HepG2 (cell line): ENCODE results near the gene KIRREL2. TPM values are rescaled to one million over a fixed set of nuclear protein-coding genes. Genes with fewer than 3 reads are reported as not detected.

Experiments used
- ARID2 ChIP-seq: sonication (generic); formaldehyde crosslinking; IDR thresholded peaks from 2 replicates; pipeline ENCODE4 v1.8.1; 2022; ENCODE audit warnings: mild to moderate bottlenecking, missing genetic modification reagents, borderline replicate concordance
- ETV5 ChIP-seq: IDR thresholded peaks from 2 replicates; pipeline ENCODE4 v1.6.1; 2018; ENCODE audit warnings: missing biosample characterization, missing genetic modification reagents, inconsistent platforms, borderline replicate concordance
- HNF1A ChIP-seq, 2 experiments: sonication (generic) in 1 of 2; formaldehyde crosslinking in 1 of 2; IDR thresholded peaks; 2 replicates each; pipeline versions ENCODE4 v1.4.0 to v1.6.1; 2016 to 2020; ENCODE audit warnings: borderline replicate concordance in 1 of 2, low read depth in 1 of 2, mild to moderate bottlenecking in 1 of 2, missing genetic modification reagents in 1 of 2
- HNRNPLL ChIP-seq: fragments of 200-400 bp; formaldehyde crosslinking; IDR thresholded peaks from 2 replicates; pipeline ENCODE4 v1.6.1; 2017; ENCODE audit warnings: mild to moderate bottlenecking, low read depth, low read length; ENCODE audit not compliant: poor library complexity, severe bottlenecking
- NPAS2 ChIP-seq: sonication (generic); formaldehyde crosslinking; IDR thresholded peaks from 2 replicates; pipeline ENCODE4 v1.8.0; 2022; ENCODE audit warnings: mild to moderate bottlenecking, missing genetic modification reagents, borderline replicate concordance
- PATZ1 ChIP-seq: sonication (generic); formaldehyde crosslinking; IDR thresholded peaks from 2 replicates; pipeline ENCODE4 v1.4.0; 2020; ENCODE audit warnings: missing genetic modification reagents
- POLR2AphosphoS5 ChIP-seq: IDR thresholded peaks from 2 replicates; pipeline ENCODE4 v1.6.1; 2012; ENCODE audit warnings: low read depth, low read length
- SOX5 ChIP-seq: IDR thresholded peaks from 2 replicates; pipeline ENCODE4 v1.6.1; 2016; ENCODE audit warnings: borderline replicate concordance
- TARDBP ChIP-seq: sonication (generic); formaldehyde crosslinking; IDR thresholded peaks from 2 replicates; pipeline ENCODE4 v1.8.0; 2022; ENCODE audit warnings: mild to moderate bottlenecking, missing genetic modification reagents
- ZMYM3 ChIP-seq: sonication (generic); formaldehyde crosslinking; IDR thresholded peaks from 2 replicates; pipeline ENCODE4 v1.5.1; 2020; ENCODE audit warnings: mild to moderate bottlenecking, missing genetic modification reagents
- ZNF530 ChIP-seq: sonication (generic); formaldehyde crosslinking; IDR thresholded peaks from 2 replicates; pipeline ENCODE4 v1.5.0; 2020; ENCODE audit warnings: low read depth, mild to moderate bottlenecking, missing genetic modification reagents
- ZNF670 ChIP-seq: sonication (generic); formaldehyde crosslinking; IDR thresholded peaks from 2 replicates; pipeline ENCODE4 v1.8.0; 2022; ENCODE audit warnings: mild to moderate bottlenecking, missing genetic modification reagents, borderline replicate concordance
- ZSCAN30 ChIP-seq: sonication (generic); formaldehyde crosslinking; IDR thresholded peaks from 2 replicates; pipeline ENCODE4 v1.5.0; 2020; ENCODE audit warnings: mild to moderate bottlenecking, missing genetic modification reagents
- polyA plus RNA-seq, 8 experiments: library from polyadenylated mRNA; depleted of rRNA in 3 of 8; stranded (reverse) in 7 of 8; unstranded in 1 of 8; fragments of >200 nt; fragmentation: Illumina TruSeq in 4 of 8; extraction: Trizol in 4 of 8; gene quantifications; 2 replicates each; pipeline versions ENCODE4 v1.2.1 to v1.2.3, GENCODE V29; 2011 to 2016; ENCODE audit warnings: low read depth in 4 of 8, missing spikeins in 1 of 8, mixed read lengths in 1 of 8; ENCODE audit not compliant: insufficient read depth in 1 of 8
- total RNA-seq, 5 experiments: library from RNA; depleted of rRNA; stranded (reverse); fragments of >200 nt; fragmentation: Illumina TruSeq; extraction: Trizol; gene quantifications; 2 replicates each; pipeline ENCODE4 v1.2.3, GENCODE V29; 2016; ENCODE audit warnings: low read depth in 1 of 5
- TF ChIP-seq, protein P1 (sequence below): sonication (generic); formaldehyde crosslinking; conservative IDR thresholded peaks from 2 replicates; pipeline ENCODE4 v1.4.0; 2020; ENCODE audit warnings: mild to moderate bottlenecking, missing genetic modification reagents, moderate library complexity
- TF ChIP-seq, protein P2 (sequence below): sonication (generic); formaldehyde crosslinking; IDR thresholded peaks from 2 replicates; pipeline ENCODE4 v1.4.0; 2020; ENCODE audit warnings: missing genetic modification reagents

KIRREL2 gene
- total and polyA plus RNA-seq, 2 of the 13 experiments (the other 11 are each of a cell fraction or from before 2014, with no cell fraction given): 0.18 to 2.4 TPM

GRCh38 chr19:35812220-35813042 lies 44.3 kb upstream of the KIRREL2 start, which contains the start of gene PRODH2 (continued):
- TF ChIP-seq SOX5 (CRISPR knock-in tag) (peak; percentile 58; the same call in 1 of the 2 replicates), ETV5 (CRISPR knock-in tag) (peak; percentile 87; the same call in 1 of the 2 replicates), ZSCAN30 (CRISPR knock-in tag) (no peak), HNRNPLL (peak; percentile 51), TARDBP (CRISPR knock-in tag) (peak; percentile 62; the same call in 1 of the 2 replicates), HNF1A (IDR thresholded peaks at IDR 0.05; ENCODE audit: low read depth) (peak; percentile 98), HNF1A (CRISPR knock-in tag; IDR thresholded peaks at IDR 0.05; ENCODE audit: borderline replicate concordance) (peak; percentile 98), ZNF670 (CRISPR knock-in tag) (0 out of 2 replicates have a peak, but pooled peaks have one; percentile 40), PATZ1 (CRISPR knock-in tag) (peak; percentile 91), ZNF530 (no peak), POLR2AphosphoS5 (peak; percentile 98), ARID2 (0 out of 2 replicates have a peak, but pooled peaks have one; percentile 5), ZMYM3 (CRISPR knock-in tag) (peak; percentile 67; the same call in 1 of the 2 replicates), NPAS2 (CRISPR knock-in tag) (no peak)
- TF ChIP-seq, protein P1, sequence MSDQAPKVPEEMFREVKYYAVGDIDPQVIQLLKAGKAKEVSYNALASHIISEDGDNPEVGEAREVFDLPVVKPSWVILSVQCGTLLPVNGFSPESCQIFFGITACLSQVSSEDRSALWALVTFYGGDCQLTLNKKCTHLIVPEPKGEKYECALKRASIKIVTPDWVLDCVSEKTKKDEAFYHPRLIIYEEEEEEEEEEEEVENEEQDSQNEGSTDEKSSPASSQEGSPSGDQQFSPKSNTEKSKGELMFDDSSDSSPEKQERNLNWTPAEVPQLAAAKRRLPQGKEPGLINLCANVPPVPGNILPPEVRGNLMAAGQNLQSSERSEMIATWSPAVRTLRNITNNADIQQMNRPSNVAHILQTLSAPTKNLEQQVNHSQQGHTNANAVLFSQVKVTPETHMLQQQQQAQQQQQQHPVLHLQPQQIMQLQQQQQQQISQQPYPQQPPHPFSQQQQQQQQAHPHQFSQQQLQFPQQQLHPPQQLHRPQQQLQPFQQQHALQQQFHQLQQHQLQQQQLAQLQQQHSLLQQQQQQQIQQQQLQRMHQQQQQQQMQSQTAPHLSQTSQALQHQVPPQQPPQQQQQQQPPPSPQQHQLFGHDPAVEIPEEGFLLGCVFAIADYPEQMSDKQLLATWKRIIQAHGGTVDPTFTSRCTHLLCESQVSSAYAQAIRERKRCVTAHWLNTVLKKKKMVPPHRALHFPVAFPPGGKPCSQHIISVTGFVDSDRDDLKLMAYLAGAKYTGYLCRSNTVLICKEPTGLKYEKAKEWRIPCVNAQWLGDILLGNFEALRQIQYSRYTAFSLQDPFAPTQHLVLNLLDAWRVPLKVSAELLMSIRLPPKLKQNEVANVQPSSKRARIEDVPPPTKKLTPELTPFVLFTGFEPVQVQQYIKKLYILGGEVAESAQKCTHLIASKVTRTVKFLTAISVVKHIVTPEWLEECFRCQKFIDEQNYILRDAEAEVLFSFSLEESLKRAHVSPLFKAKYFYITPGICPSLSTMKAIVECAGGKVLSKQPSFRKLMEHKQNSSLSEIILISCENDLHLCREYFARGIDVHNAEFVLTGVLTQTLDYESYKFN: peak; percentile 96
- TF ChIP-seq, protein P2, sequence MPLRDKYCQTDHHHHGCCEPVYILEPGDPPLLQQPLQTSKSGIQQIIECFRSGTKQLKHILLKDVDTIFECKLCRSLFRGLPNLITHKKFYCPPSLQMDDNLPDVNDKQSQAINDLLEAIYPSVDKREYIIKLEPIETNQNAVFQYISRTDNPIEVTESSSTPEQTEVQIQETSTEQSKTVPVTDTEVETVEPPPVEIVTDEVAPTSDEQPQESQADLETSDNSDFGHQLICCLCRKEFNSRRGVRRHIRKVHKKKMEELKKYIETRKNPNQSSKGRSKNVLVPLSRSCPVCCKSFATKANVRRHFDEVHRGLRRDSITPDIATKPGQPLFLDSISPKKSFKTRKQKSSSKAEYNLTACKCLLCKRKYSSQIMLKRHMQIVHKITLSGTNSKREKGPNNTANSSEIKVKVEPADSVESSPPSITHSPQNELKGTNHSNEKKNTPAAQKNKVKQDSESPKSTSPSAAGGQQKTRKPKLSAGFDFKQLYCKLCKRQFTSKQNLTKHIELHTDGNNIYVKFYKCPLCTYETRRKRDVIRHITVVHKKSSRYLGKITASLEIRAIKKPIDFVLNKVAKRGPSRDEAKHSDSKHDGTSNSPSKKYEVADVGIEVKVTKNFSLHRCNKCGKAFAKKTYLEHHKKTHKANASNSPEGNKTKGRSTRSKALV (CRISPR knock-in tag): peak; percentile 15; the same call in 1 of the 2 replicates
